DMS 273 (cell line): ENCODE results near the gene NPHS1.
"Not testable (repeated sequence)": the region's sequence is repeated elsewhere in the genome, so short reads cannot be mapped to it uniquely, and the experiment has no call there.

Source experiments
- DNase-seq: peaks from one replicate; lab custom pipeline; 2025; ENCODE audit not compliant: unreplicated experiment; lab: John Stamatoyannopoulos, UW

Gene NPHS1

DNA sequence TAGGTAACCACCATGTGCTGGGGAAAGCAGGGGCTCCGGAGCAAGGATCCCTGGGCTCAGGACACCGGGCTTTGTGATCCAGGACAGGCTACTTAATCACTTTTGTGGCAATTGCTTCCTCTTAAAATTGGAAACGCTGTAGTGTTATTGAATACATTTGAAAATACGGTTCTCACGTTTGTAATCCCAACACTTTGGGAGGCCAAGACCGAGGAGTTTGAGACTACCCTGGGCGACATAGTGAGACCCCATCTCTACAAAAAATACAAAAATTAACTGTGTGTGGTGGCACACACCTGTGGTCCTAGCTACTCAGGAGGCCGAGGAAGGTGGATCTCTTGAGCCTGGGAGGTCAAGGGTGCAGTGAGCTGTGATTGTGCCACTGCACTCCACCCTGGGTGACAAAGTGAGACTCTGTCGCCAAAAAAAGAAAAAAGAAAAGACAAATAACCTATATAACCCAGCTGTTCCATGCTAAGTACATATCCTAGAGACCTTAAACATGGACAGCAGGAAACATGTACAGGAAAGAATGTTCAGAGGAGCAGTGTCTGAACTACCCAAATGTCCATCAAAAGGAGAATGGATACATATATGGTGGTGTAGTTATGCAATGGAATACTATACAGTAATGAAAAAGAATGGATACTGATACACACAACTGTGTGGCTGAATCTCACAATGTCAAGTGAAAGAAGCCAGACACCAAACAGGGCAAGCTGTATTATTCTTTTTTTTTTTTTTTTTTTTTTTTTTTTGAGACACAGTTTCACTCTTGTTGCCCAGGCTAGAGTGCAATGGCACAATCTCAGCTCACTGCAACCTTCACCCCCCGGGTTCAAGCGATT lies 39.0 kb downstream of the NPHS1 start:
- DNase-seq: no peak

GRCh38 chr19:35812220-35813042 lies 39.9 kb downstream of the NPHS1 start, which contains the start of gene PRODH2:
TSS of gene PRODH2 (minus strand) at chr19:35812845. CDS start at chr19:35812805, 40 bp downstream.
- DNase-seq: no peak

DNA sequence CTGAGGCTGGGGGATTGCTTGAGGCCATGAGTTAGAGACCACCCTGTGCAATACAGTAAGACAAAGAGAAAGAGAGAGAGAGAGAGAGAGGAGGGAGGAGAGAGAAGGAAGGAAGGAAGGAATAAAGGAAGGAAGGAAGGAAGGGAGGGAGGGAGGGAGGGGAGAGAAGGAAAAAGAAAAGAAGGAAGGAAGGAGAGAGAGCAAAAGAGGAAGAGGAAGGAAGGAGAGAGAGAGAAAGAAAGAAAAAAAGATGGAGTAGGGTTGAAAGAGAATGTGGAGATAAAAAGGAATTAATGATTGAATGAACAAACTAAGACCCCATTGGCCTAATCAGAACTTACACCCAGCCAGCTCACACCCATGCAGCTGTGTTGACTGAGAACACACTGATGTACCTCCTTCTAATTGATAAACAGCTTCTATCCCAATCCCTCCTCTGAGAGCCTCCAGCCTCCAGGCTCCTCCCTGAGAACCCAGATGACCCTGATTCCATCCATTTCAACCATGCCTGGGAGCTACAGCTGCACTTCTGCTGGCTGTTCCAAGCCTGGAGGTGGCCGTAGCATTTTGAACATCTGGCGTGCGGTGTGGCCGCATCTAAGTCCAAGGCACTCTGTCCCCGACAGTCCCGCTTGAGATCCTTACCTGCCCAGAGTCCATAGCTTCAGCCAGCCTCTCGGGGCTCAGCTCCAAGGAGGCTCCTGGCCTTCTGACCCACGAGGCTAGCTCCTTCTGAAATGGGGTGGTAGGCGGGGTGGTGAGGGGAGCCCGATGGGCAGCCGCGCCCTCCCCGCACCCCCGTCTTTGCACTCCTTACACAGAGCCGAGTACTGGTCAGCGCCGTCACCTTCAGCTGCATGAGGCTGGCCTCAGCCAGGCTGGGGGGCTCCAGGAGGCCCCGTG lies 40.7 kb downstream of the NPHS1 start:
- peak; percentile 26 for DNase-seq

DNA sequence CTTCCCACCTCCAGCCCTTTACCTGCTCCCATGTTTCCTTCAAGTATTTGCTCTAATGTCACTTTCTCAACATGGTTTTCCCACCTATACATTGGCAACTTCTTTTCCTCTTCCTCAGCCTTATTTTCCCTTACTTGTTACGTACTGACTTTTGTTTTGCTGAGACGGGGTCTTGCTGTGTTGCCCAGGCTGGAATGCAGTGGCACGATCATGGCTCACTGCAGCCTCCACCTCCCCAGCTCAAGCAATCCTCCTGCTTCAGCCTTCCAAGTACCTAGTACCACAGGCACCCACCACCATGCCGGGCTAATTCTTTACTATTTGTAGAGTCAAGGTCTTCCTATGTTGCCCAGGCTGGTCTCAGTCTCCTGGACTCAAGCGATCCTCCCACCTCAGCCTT lies 44.7 kb downstream of the NPHS1 start:
- DNase-seq: no peak

DNA sequence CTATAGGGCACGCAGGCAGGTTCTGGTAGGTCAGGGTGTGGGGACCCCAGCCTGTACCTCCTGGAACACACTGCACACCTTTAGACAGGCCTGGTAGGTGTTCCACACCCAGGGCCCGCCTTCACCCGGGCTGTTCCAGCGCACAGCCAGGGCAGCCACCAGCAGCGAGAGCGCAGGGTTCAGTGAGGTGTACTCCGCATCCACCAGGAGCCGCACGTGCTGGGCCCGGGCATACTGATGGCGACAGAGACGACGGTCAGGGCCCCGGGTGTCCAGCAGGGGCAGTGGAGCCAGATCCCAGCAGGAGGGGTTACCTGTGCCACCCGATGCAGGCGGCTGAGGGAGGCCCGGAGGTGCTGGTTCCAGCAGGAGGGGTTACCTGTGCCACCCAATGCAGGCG lies 45.7 kb downstream of the NPHS1 start:
- DNase-seq: no peak

DNA sequence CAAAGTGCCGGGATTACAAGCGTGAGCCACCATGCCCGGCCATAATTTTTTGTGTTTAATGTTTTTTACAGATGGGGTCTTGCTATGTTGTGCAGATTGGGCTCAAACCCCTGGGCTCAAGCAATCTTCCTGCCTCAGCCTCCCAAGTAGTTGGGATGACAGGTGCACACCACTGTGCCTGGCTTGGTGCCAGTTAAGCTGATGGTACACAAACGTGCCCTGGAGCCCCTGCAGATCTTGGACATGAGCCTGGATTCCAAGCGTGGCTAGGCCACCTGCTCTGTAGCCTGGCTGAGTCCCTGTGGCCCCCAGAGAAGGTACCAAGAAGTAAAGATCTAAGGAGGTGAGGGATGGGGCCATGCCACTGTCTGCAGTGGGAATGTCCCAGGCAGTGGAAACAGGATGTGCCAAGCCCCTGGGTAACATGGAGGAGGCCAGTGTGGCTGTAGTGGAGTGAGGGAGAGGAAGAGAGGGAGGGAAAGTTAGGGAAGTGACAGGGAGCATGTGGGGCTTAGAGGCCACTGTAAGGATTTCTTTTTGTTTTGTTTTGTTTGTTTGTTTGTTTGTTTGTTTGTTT lies 46.7 kb downstream of the NPHS1 start:
- DNase-seq: peak; percentile 92

GRCh38 chr19:35801828-35802227 lies 50.5 kb downstream of the NPHS1 start:
- no peak for DNase-seq

GRCh38 chr19:35797663-35798062 lies 54.6 kb downstream of the NPHS1 start:
- DNase-seq: no peak

GRCh38 chr19:35796645-35797542 lies 55.4 kb downstream of the NPHS1 start:
- no peak for DNase-seq

DNA sequence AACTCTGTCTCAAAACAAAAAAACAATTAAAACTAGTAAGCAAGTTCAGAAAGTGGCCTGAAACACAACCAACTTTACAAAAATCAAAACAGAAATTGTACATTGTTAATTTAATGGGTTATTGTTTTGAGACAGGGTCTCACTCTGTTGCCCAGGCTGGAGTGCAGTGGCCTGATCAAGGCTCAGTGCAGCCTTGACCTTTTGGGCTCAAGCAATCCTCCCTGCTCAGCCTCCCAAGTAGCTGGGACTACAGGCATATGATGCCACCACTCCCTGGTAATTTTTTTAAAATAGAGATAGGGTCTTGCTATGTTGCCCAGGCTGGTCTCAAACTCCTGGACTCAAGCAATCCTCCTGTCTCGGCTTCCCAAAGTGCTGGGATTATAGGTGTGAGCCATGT lies 56.7 kb downstream of the NPHS1 start:
- not testable (repeated sequence) for DNase-seq

GRCh38 chr19:35793381-35794165 lies 58.7 kb downstream of the NPHS1 start:
- no peak for DNase-seq

GRCh38 chr19:35792888-35793287 lies 59.4 kb downstream of the NPHS1 start:
- DNase-seq: no peak

- DNase-seq: no peak
Measured at GRCh38 chr19:35792312-35792711, 60.0 kb downstream of the NPHS1 start.

GRCh38 chr19:35791814-35792279 lies 60.5 kb downstream of the NPHS1 start:
- no peak for DNase-seq

- no peak for DNase-seq
Measured at GRCh38 chr19:35790981-35791813, 61.1 kb downstream of the NPHS1 start.

DNA sequence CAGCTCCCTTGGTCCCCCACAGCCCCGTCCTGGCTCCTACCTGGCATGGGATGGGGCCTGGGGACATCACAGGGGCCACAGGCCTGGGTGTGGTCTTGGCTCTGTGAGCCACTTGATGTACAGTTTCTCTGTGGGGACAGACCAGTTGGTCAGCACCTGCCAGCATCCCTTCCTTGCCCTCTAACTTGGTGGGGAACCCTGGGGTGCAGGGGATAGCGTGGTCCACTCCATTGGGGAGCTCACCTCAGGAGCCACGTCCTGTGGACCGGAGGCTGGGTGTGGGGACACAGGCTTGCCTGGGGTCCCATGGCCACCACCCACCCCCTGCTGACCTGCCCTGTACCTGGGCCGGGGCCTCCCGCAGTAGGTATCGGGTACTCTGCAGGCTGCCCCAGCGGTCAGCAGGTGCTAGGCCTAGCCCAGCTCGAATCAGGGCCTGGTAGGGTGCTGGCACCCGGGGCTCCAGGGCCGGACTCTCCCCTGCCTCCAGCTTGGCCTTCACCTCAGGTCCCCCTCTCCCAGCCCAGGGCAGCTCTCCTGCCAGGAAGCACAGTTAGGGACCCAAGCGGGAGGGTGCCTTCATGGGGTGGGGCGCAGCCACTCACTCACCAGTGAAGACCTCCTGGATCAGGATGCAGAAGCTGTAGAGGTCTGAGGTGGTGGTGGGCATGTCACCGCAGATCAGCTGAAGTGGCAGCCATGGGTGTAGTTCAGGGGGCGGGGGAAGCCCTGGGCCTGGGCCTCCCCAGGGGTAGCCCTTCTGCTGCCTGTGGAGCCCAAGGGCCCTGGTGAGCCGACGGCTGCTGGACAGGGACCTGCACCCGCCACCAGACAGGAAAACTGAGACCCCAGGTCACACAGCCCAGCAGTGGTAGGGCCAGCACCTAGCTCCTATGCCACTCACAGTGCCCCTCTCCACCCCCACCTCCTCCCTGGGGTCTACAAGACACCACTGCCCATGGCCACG lies 62.0 kb downstream of the NPHS1 start:
- DNase-seq: no peak
